ENCODE results near the gene BICRA. TPM values are rescaled to one million over a fixed set of nuclear protein-coding genes. Genes with fewer than 3 reads are reported as not detected.

Gene BICRA
- total RNA-seq, 1 experiment from 2014 or later = 29.3 TPM

DNA sequence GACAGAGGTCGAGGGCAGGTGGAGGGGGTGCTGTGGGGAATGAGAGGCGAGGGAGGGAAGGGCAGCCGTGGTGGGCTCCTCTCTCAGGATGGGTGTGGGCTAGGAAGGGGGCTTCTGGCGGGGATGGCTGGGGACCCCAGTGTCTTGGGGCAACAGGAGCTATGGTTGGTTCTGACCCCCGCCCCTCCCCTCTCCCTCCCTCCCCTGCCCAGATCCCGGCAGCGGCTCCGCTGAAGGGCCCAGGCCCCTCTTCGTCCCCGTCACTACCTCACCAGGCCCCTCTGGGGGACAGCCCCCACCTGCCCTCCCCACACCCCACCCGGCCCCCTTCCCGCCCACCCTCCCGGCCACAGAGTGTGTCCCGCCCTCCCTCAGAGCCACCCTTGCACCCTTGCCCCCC, 85.0 kb downstream of the BICRA start:
- Histone ChIP-seq H4K91ac (ENCODE audit: insufficient read length, low read depth, low read length) (no peak overlapping the region), H3K79me1 (ENCODE audit: insufficient read depth, low read depth, low read length, poor library complexity, severe bottlenecking) (no peaks in the 10 kb centered on the region), H2BK15ac (ENCODE audit: low read depth, low read length) (no peak overlapping the region), H3K27me3 (ENCODE audit: insufficient read depth, low read length) (no peaks in the 10 kb centered on the region), H3K23me2 (ENCODE audit: insufficient read length, low read depth, low read length, poor library complexity, severe bottlenecking) (no peaks in the 10 kb centered on the region), H3K18ac (ENCODE audit: insufficient read length, low read depth, low read length) (no peak overlapping the region), H3K4ac (ENCODE audit: low read depth, low read length) (no peak overlapping the region), H2AK5ac (ENCODE audit: insufficient read length, low read length) (no peak overlapping the region), H2BK5ac (ENCODE audit: insufficient read length, low read length) (no peak overlapping the region), H3T11ph (ENCODE audit: low read length) (no peak overlapping the region), H3K56ac (ENCODE audit: insufficient read length, low read depth, low read length) (no peak overlapping the region), H3K79me2 (ENCODE audit: insufficient read depth, low read length) (no peaks in the 10 kb centered on the region), H2BK20ac (ENCODE audit: low read depth, low read length, poor library complexity, severe bottlenecking) (no peak overlapping the region), H3K4me1 (ENCODE audit: insufficient read depth, low read length) (no peaks in the 10 kb centered on the region), H2AFZ (ENCODE audit: low read length) (no peak overlapping the region), H2BK12ac (ENCODE audit: insufficient read length, low read depth, low read length) (no peak overlapping the region), H3K23ac (ENCODE audit: insufficient read length, low read depth, low read length) (no peak overlapping the region), H3K14ac (ENCODE audit: insufficient read depth, low read length) (no peak overlapping the region), H3K9ac (ENCODE audit: extremely low read depth, insufficient read length, low read length) (no peak overlapping the region), H2BK120ac (ENCODE audit: low read depth, low read length, poor library complexity, severe bottlenecking) (no peak overlapping the region), H3K4me2 (ENCODE audit: insufficient read depth, insufficient read length, low read length) (no peak overlapping the region), H4K8ac (replicated peaks; ENCODE audit: insufficient read length, low read depth, low read length) (no peak overlapping the region), H3K9me3 (ENCODE audit: control insufficient read depth, low read depth, low read length) (no peaks in the 10 kb centered on the region), H3K27ac (ENCODE audit: insufficient read length, low read depth, low read length) (no peak overlapping the region), H4K20me1 (ENCODE audit: control insufficient read depth, insufficient read depth, insufficient read length) (no peaks in the 10 kb centered on the region), H4K5ac (ENCODE audit: insufficient read length, low read depth, low read length) (no peak overlapping the region)
- DNase-seq = no peak
- Mint-ChIP-seq H3K4me3 (no peak overlapping the region), H3K27me3 (ENCODE audit: low read depth) (no peaks in the 10 kb centered on the region), H3K36me3 (ENCODE audit: insufficient read depth in 1 of 3, low read depth in 3 of 3) (peaks cover 8 to 37% (median 29%) of the 10 kb centered on the region in 3 experiments; a peak in 6 of 7 replicates), H3K27ac (no peak overlapping the region), H3K4me1 (peaks cover 2 to 9% of the 10 kb centered on the region in 2 experiments; a peak in 3 of 4 replicates), H3K9me3 (no peaks in the 10 kb centered on the region)
- WGBS (ENCODE audit: extremely low coverage, insufficient read length, low lambda C conversion rate) = no CpG with 5 or more reads among the region's 14 CpGs
- TF ChIP-seq, protein P1, sequence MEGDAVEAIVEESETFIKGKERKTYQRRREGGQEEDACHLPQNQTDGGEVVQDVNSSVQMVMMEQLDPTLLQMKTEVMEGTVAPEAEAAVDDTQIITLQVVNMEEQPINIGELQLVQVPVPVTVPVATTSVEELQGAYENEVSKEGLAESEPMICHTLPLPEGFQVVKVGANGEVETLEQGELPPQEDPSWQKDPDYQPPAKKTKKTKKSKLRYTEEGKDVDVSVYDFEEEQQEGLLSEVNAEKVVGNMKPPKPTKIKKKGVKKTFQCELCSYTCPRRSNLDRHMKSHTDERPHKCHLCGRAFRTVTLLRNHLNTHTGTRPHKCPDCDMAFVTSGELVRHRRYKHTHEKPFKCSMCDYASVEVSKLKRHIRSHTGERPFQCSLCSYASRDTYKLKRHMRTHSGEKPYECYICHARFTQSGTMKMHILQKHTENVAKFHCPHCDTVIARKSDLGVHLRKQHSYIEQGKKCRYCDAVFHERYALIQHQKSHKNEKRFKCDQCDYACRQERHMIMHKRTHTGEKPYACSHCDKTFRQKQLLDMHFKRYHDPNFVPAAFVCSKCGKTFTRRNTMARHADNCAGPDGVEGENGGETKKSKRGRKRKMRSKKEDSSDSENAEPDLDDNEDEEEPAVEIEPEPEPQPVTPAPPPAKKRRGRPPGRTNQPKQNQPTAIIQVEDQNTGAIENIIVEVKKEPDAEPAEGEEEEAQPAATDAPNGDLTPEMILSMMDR (conservative IDR thresholded peaks at IDR 0.05) = no peak

Measured in H9 (cell line).